Fibroblast of lung (primary cell): ENCODE results near the gene HSPA9. TPM values are rescaled to one million over a fixed set of nuclear protein-coding genes. Genes with fewer than 3 reads are reported as not detected.

Experiments used
- DNase-seq, 2 donors: peaks; one replicate each; pipeline versions ENCODE4 v3.0.0 to v3.0.0-alpha.2; 2010; ENCODE audit warnings: low read depth in 2 of 2
- H2AFZ ChIP-seq: 2 replicates; pipeline ENCODE4 v1.5.1; 2012; ENCODE audit warnings: low read length, control low read depth, inconsistent platforms
- H3K27ac ChIP-seq: 2 replicates; pipeline ENCODE4 v1.5.1; 2011; ENCODE audit warnings: low read length, control low read depth; ENCODE audit not compliant: insufficient read depth
- H3K27me3 ChIP-seq: 2 replicates; pipeline ENCODE4 v1.5.1; 2011; ENCODE audit warnings: mild to moderate bottlenecking, low read length; ENCODE audit not compliant: control insufficient read depth, insufficient read depth
- H3K36me3 ChIP-seq: 2 replicates; pipeline ENCODE4 v1.5.1; 2011; ENCODE audit warnings: low read length; ENCODE audit not compliant: control insufficient read depth, insufficient read depth
- H3K4me1 ChIP-seq: 2 replicates; pipeline ENCODE4 v1.5.1; 2011; ENCODE audit warnings: low read length; ENCODE audit not compliant: control insufficient read depth, insufficient read depth; ENCODE audit errors: extremely low read depth
- H3K4me2 ChIP-seq: 2 replicates; pipeline ENCODE4 v1.5.1; 2011; ENCODE audit warnings: low read length, control low read depth; ENCODE audit not compliant: insufficient read depth; ENCODE audit errors: extremely low read depth
- H3K4me3 ChIP-seq, 4 experiments: fragments of 200-600 bp in 1 of 4; sonication (generic) in 1 of 4; replicated peaks in 1 of 4; 2 replicates each; pipeline ENCODE4 v1.5.1; 2011 to 2016; ENCODE audit warnings: low read length in 4 of 4, low read depth in 3 of 4, mild to moderate bottlenecking in 3 of 4, control low read depth in 2 of 4, inconsistent platforms in 1 of 4, mixed read lengths in 1 of 4; ENCODE audit not compliant: insufficient read depth in 1 of 4; ENCODE audit errors: control extremely low read depth in 1 of 4
- H3K79me2 ChIP-seq: 2 replicates; pipeline ENCODE4 v1.5.1; 2012; ENCODE audit warnings: mild to moderate bottlenecking, low read length, inconsistent platforms; ENCODE audit not compliant: control insufficient read depth, insufficient read depth
- H3K9ac ChIP-seq: 2 replicates; pipeline ENCODE4 v1.5.1; 2011; ENCODE audit warnings: mild to moderate bottlenecking, low read length, control low read depth; ENCODE audit not compliant: insufficient read depth
- H3K9me3 ChIP-seq: 2 replicates; pipeline ENCODE4 v1.5.1; 2012; ENCODE audit warnings: low read depth, low read length; ENCODE audit not compliant: control insufficient read depth, insufficient read depth
- H4K20me1 ChIP-seq: 2 replicates; pipeline ENCODE4 v1.5.1; 2011; ENCODE audit warnings: low read length; ENCODE audit not compliant: control insufficient read depth, insufficient read depth; ENCODE audit errors: extremely low read depth
- EZH2 ChIP-seq: IDR thresholded peaks from 2 replicates; pipeline ENCODE4 v1.5.1; 2012; ENCODE audit warnings: low read length, control low read depth, mild to moderate bottlenecking; ENCODE audit errors: missing control alignments
- polyA plus RNA-seq, 2 donors: library from polyadenylated mRNA; depleted of rRNA in 1 of 2; stranded (reverse) in 1 of 2; unstranded in 1 of 2; fragments of >200 nt; gene quantifications; 2 replicates each; pipeline ENCODE4 v1.2.1, GENCODE V29; 2011 to 2012; ENCODE audit warnings: missing spikeins in 1 of 2
- total RNA-seq: library from RNA; depleted of rRNA; stranded (reverse); fragments of >200 nt; gene quantifications from 2 replicates; pipeline ENCODE4 v1.2.1, GENCODE V29; 2014
- TF ChIP-seq, protein P1 (sequence below), 2 donors: IDR thresholded peaks in 1 of 2; conservative IDR thresholded peaks in 1 of 2; 1 replicate in 1 of 2; 2 replicates in 1 of 2; pipeline ENCODE4 v1.5.1; 2011 to 2012; ENCODE audit warnings: low read length in 2 of 2, control low read depth in 1 of 2, inconsistent platforms in 1 of 2, low read depth in 1 of 2, mild to moderate bottlenecking in 1 of 2

Gene HSPA9
- total and polyA plus RNA-seq, 2 donors (not counting 1 experiment from before 2014, with no cell fraction given), result 148 to 522 TPM

DNA sequence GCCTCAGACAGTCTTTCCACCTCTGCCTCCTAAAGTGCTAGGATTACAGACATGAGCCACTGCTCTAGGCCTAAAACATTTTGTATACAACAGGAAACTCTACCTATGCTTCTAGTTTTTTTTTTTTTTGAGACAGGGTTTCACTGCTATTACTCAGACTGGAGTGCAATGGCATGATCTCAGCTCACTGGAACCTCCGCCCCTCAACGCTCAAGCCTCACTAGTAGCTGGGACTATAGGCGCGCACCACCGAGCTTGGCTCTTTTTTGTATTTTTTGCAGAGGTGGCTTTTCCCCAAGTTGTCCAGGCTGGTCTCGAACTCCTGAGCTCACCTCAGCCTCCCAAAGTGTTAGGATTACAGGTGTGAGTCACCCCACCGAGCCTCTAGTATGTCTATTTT lies 5.4 kb downstream of the HSPA9 start:
- Histone ChIP-seq H3K4me3 (no peak overlapping the region), H3K4me1 (no peaks in the 10 kb centered on the region), H3K9me3 (no peaks in the 10 kb centered on the region), H3K36me3 (peaks cover 22% of the 10 kb centered on the region), H3K79me2 (peaks cover 56% of the 10 kb centered on the region), H4K20me1 (no peaks in the 10 kb centered on the region), H2AFZ (no peak overlapping the region), H3K27me3 (no peaks in the 10 kb centered on the region), H3K27ac (no peak overlapping the region), H3K4me2 (no peak overlapping the region), H3K9ac (no peak overlapping the region)
- DNase-seq, result peak; percentile 19 to 25
- TF ChIP-seq EZH2, result no peak
- TF ChIP-seq, protein P1, sequence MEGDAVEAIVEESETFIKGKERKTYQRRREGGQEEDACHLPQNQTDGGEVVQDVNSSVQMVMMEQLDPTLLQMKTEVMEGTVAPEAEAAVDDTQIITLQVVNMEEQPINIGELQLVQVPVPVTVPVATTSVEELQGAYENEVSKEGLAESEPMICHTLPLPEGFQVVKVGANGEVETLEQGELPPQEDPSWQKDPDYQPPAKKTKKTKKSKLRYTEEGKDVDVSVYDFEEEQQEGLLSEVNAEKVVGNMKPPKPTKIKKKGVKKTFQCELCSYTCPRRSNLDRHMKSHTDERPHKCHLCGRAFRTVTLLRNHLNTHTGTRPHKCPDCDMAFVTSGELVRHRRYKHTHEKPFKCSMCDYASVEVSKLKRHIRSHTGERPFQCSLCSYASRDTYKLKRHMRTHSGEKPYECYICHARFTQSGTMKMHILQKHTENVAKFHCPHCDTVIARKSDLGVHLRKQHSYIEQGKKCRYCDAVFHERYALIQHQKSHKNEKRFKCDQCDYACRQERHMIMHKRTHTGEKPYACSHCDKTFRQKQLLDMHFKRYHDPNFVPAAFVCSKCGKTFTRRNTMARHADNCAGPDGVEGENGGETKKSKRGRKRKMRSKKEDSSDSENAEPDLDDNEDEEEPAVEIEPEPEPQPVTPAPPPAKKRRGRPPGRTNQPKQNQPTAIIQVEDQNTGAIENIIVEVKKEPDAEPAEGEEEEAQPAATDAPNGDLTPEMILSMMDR (conservative IDR thresholded peaks at IDR 0.05 in 1 of 2, IDR thresholded peaks at IDR 0.05 in 1 of 2; ENCODE audit: low read depth in 1 of 2, low read length in 2 of 2), result no peak

DNA sequence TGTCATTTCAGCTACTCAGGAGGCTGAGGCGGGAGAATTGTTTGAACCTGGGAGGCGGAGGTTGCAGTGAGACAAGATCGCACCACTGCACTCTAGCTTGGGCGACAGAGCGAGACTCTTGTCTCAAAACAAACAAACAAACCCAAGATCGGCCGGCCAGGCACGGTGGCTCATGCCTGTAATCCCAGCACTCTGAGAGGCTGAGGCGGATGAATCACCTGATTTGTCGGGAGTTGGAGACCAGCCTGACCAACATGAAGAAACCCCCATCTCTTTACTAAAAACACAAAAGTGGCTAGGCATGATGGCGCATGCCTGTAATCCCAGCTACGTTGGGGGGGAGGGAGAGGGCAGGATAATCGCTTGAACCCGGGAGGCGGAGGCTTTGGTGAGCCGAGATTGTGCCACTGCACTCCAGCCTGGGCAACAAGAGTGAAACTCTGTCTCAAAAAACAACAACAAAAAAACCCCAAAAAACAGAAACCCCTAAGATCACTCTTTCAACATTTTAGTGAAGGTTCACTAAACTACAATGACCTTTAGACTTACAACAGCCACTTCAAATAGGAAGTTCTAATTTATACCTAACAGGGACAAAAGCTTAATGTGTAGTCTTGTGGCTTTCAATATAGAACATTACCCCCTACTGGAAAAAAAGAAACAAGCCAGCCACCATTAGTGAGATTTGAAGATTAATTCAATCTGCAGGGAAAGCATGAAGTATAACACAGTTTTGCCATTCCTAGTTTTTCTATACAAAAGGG lies 7.0 kb downstream of the HSPA9 start:
- no peaks in the 10 kb centered on the region for H3K9me3 ChIP-seq
- peaks cover 26% of the 10 kb centered on the region for H3K36me3 ChIP-seq
- H3K27ac ChIP-seq, result no peak overlapping the region
- no peaks in the 10 kb centered on the region for H4K20me1 ChIP-seq
- TF ChIP-seq EZH2, result no peak
- TF ChIP-seq, protein P1 (conservative IDR thresholded peaks at IDR 0.05 in 1 of 2, IDR thresholded peaks at IDR 0.05 in 1 of 2; ENCODE audit: low read depth in 1 of 2, low read length in 2 of 2), result peak in 1 of 2 donors; percentile 15
- H3K9ac ChIP-seq, result no peak overlapping the region
- no peaks in the 10 kb centered on the region for H3K4me1 ChIP-seq
- no peak overlapping the region for H3K4me3 ChIP-seq
- peaks cover 53% of the 10 kb centered on the region for H3K79me2 ChIP-seq
- H2AFZ ChIP-seq, result no peak overlapping the region
- peak in 1 of 2 donors; percentile 72 for DNase-seq
- H3K4me2 ChIP-seq, result no peak overlapping the region
- no peaks in the 10 kb centered on the region for H3K27me3 ChIP-seq

DNA sequence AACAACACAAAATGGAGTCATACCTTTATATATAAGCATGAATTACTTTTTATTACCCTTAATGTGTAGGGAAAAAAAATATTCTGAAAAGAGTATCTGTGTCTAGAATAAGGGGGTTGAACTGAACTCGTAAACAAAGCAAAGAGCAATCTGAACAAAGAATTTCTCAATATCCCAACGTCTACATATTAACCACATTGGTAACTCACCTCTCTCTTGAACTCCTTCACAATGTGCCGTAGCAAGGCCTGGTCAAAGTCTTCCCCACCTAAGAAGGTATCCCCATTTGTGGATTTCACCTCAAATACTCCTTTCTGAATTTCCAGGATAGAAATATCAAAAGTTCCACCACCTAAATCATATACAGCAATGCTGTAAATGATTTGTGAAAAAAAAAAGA lies 8.4 kb downstream of the HSPA9 start:
- Histone ChIP-seq H2AFZ (no peak overlapping the region), H3K79me2 (peaks cover 45% of the 10 kb centered on the region), H3K4me2 (no peak overlapping the region), H3K4me1 (no peaks in the 10 kb centered on the region), H3K36me3 (peaks cover 26% of the 10 kb centered on the region), H3K4me3 (no peak overlapping the region), H3K27me3 (no peaks in the 10 kb centered on the region), H3K9ac (no peak overlapping the region), H3K9me3 (no peaks in the 10 kb centered on the region), H3K27ac (no peak overlapping the region), H4K20me1 (no peaks in the 10 kb centered on the region)
- TF ChIP-seq, protein P1 (conservative IDR thresholded peaks at IDR 0.05 in 1 of 2, IDR thresholded peaks at IDR 0.05 in 1 of 2; ENCODE audit: low read depth in 1 of 2, low read length in 2 of 2), result no peak
- TF ChIP-seq EZH2, result no peak
- no peak for DNase-seq
